GM13977 (cell line): ENCODE data around the gene NDRG3.

ENCODE experiments used
- DNase-seq: peaks from one replicate; pipeline ENCODE4 v3.0.0; 2012; ENCODE audit warnings: low spot score
- CTCF ChIP-seq: IDR thresholded peaks from 2 replicates; pipeline ENCODE4 v1.5.1; 2012; ENCODE audit warnings: mild to moderate bottlenecking, control low read depth; ENCODE audit not compliant: insufficient read depth; ENCODE audit errors: extremely low read depth, missing control alignments
- in situ Hi-C: fragments of 300-500 bp; cut with MboI; formaldehyde crosslinking; loops from one replicate; pipeline ENCODE4 v1.12.0; 2022; ENCODE audit warnings: low sequenced_read_pairs, low pct_unique_long_range_greater_than_20kb, mixed read lengths, inconsistent platforms; ENCODE audit not compliant: unreplicated experiment

The NDRG3 gene

DNA sequence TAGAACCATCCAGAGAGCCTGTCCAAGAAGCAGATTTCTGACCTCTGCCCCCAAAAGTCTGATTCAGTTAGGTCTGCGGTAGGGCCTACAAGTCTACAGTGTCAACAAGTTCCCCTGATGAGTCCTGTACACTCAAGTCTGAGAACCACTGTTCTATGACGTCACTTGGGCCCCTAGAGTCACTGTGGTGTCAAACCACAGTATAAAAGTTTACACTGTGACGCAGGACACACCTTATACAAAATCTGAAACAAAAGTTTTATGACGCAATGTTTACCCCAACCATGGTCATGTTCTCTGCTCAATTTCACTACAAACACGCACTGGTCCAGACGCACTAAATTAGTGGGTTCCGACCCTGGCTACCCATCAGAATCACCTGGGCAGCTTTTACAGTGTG lies 117.8 kb downstream of the NDRG3 start:
- DNase-seq = no peak
- in situ Hi-C loops = no loop called here
- no peak for TF ChIP-seq CTCF

DNA sequence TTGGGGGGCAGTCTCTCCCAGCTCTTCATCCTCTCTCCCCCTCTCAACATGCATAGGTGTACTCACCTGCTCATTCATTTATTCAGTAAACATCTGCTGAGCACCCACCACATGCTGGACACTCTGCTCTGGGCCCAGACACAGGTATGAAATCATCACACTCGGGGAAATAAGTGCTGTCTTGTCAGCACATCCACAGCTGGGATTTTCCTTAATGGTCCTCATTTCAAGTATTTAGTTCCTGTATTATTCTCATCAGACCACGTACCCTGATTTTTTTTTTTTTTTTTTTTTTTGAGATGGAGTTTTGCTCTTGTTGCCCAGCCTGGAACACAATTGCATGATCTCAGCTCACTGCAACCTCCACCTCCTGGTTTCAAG lies 121.0 kb downstream of the NDRG3 start:
- TF ChIP-seq CTCF = no peak
- in situ Hi-C loops = loop anchor here (25.0 kb wide), 1 partner anchor 262 kb away; the partner anchor contains the start of gene TLDC2
- DNase-seq = no peak

GRCh38 chr20:36624068-36624943 lies 121.6 kb downstream of the NDRG3 start:
- in situ Hi-C loops = loop anchor here (25.0 kb wide), 1 partner anchor 263 kb away; the partner anchor contains the start of gene TLDC2
- TF ChIP-seq CTCF = no peak
- no peak for DNase-seq

- in situ Hi-C loops = loop anchor here (25.0 kb wide), 1 partner anchor 264 kb away; the partner anchor contains the start of gene TLDC2
- TF ChIP-seq CTCF = no peak
- no peak for DNase-seq
These were observed 122.4 kb downstream of the NDRG3 start for GRCh38 chr20:36623444-36623843.

DNA sequence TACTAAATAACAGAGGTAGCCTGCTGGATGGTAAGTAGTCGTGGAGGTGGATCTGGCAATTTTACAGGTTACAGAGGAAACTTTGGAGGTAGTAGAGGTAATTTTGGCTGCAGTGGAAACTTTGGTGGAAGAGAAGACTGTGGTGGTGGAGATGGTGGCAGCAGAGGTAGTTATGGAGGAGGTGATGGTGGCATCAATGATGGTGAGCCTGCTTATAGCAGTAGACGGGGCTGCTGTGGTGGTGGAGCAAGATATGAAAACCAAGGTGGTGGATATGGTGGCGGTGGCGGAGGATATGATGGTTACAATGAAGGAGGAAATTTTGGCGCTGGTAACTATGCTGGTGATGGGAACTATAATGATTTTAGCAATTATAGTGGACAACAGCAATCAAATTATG lies 125.0 kb downstream of the NDRG3 start:
- no peak for DNase-seq
- in situ Hi-C loops = loop anchor here (25.0 kb wide), 1 partner anchor 266 kb away; the partner anchor contains the start of gene TLDC2
- TF ChIP-seq CTCF = no peak

DNA sequence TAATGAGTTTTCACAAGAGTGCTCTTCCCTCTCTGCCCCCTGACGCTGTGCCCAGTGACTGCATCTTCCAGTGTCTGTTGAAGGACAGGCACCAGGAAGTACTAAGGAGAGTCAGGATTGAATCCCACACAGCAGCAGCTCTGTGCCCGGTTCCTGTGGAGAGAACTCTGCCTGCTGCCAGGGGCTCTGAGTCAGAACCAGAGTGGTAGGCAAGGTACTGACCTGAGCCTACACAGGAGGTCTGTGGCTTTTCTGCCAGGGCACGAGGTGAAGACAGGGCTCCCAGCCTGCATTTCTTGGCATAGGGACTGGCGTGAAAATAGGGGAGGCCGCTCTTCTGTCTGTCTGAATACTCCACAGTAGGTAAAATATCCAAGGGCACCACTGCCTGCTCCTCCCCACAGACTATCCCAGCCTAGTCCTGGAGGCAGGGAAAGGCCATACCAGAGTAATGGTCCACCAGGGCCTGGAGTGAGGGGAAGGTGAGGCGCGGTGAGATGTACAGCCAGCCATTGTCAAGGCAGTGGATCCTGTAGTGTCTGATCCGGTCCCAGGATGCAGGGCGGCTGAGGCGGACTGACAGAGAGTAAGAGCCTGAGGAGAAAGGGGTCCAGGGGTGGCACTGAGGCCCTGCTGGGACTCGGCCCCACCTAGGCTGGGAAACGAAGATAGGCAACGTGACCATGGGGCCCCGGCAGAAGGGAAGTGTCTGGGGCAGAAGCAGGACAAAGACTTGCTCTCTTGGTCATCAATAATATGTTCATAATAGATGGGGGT lies 130.9 kb downstream of the NDRG3 start:
- DNase-seq = no peak

More for the DNA sequence above, 130.9 kb downstream of the NDRG3 start:
- in situ Hi-C loops = loop anchor here (25.0 kb wide), 1 partner anchor 272 kb away; the partner anchor contains the start of gene TLDC2
- no peak for TF ChIP-seq CTCF
